Choroid plexus epithelial cell (primary cell): ENCODE results near the gene ACSL3.

Experiments used
- DNase-seq: peaks from one replicate; pipeline ENCODE4 v3.0.0-alpha.2; 2010; ENCODE audit warnings: low read depth
- H3K4me3 ChIP-seq: 2 replicates; pipeline ENCODE4 v1.5.1; 2011; ENCODE audit warnings: low read depth, mild to moderate bottlenecking, control low read depth, low read length, moderate library complexity
- CTCF ChIP-seq: conservative IDR thresholded peaks from 2 replicates; pipeline ENCODE4 v1.5.1; 2011; ENCODE audit warnings: low read depth, mild to moderate bottlenecking, control low read depth, inconsistent platforms, low read length, moderate library complexity

Gene ACSL3

GRCh38 chr2:222879604-222879933, 18.7 kb downstream of the ACSL3 start:
- no peak for DNase-seq
- no peak overlapping the region for H3K4me3 ChIP-seq
- TF ChIP-seq CTCF = no peak

GRCh38 chr2:222882484-222882928, 21.7 kb downstream of the ACSL3 start:
- no peak overlapping the region for H3K4me3 ChIP-seq
- no peak for TF ChIP-seq CTCF
- no peak for DNase-seq

- H3K4me3 ChIP-seq = no peak overlapping the region
- DNase-seq = peak; percentile 53
- TF ChIP-seq CTCF = no peak
These were observed 22.6 kb downstream of the ACSL3 start for GRCh38 chr2:222883420-222883819.

GRCh38 chr2:222884114-222884771, 23.4 kb downstream of the ACSL3 start:
- no peak overlapping the region for H3K4me3 ChIP-seq
- TF ChIP-seq CTCF = no peak
- DNase-seq = no peak

GRCh38 chr2:222884805-222885424, 24.1 kb downstream of the ACSL3 start:
- DNase-seq = no peak
- no peak for TF ChIP-seq CTCF
- no peak overlapping the region for H3K4me3 ChIP-seq

GRCh38 chr2:222887124-222887523, 26.3 kb downstream of the ACSL3 start:
- no peak overlapping the region for H3K4me3 ChIP-seq
- no peak for TF ChIP-seq CTCF
- no peak for DNase-seq

GRCh38 chr2:222888716-222889115, 27.9 kb downstream of the ACSL3 start:
- no peak overlapping the region for H3K4me3 ChIP-seq
- DNase-seq = no peak
- TF ChIP-seq CTCF = no peak
